ENCODE results near the gene CD180.

CD180 gene

DNA sequence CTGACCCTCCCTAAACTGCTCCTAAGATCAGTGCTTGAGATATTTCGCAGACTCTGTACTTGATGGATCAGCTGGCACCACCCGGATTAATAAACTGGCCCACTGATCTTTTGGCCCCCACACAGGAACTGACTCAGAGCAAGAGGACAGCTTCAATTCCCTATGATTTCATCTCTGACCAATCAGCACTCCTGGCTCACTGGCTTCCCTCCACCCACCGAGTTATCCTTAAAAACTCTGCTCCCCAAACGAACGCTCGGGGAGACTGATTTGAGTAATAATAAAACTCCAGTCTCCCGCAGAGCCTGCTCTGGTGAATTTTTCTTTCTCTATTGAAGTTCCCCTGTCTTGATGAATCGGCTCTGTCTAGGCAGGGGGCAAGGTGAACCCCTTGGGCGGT lies 36.5 kb upstream of the CD180 start:
- Histone ChIP-seq H3K9ac (ENCODE audit: low read depth, low read length) (no peak overlapping the region), H3K27me3 (ENCODE audit: control insufficient read depth, insufficient read depth, low read length) (peaks cover 7% of the 10 kb centered on the region), H3K36me3 (ENCODE audit: control insufficient read depth, insufficient read depth, low read length) (no peaks in the 10 kb centered on the region), H3K4me3 (ENCODE audit: low read depth, low read length) (no peak overlapping the region), H3K9me3 (ENCODE audit: control insufficient read depth, insufficient read depth, low read length) (no peaks in the 10 kb centered on the region), H3K4me1 (ENCODE audit: control insufficient read depth, insufficient read depth, low read length) (peaks cover 5% of the 10 kb centered on the region)

DNA sequence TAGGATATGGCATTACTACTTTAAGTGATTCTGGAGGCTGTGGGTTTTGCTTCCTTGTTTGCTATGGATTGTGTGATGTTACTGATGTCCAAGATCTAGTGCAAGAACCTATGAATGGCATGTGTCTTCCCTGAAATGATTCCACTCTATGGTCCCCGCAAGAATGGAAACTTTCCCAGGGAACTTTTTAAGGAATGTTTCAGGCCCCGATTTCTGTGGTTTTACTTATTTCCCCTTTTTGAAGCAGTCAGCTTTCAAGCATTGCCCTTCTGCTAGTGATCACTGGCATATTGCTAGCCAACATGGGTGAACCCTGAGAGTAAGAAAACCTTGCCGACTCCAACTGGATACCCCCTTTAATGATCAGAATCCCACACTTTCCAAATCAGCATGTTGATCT lies 26.6 kb upstream of the CD180 start:
- Histone ChIP-seq H3K9ac (ENCODE audit: low read depth, low read length) (no peak overlapping the region), H3K4me3 (ENCODE audit: low read depth, low read length) (no peak overlapping the region), H3K27me3 (ENCODE audit: control insufficient read depth, insufficient read depth, low read length) (no peaks in the 10 kb centered on the region), H3K4me1 (ENCODE audit: control insufficient read depth, insufficient read depth, low read length) (no peaks in the 10 kb centered on the region), H3K36me3 (ENCODE audit: control insufficient read depth, insufficient read depth, low read length) (no peaks in the 10 kb centered on the region), H3K9me3 (ENCODE audit: control insufficient read depth, insufficient read depth, low read length) (no peaks in the 10 kb centered on the region)

DNA sequence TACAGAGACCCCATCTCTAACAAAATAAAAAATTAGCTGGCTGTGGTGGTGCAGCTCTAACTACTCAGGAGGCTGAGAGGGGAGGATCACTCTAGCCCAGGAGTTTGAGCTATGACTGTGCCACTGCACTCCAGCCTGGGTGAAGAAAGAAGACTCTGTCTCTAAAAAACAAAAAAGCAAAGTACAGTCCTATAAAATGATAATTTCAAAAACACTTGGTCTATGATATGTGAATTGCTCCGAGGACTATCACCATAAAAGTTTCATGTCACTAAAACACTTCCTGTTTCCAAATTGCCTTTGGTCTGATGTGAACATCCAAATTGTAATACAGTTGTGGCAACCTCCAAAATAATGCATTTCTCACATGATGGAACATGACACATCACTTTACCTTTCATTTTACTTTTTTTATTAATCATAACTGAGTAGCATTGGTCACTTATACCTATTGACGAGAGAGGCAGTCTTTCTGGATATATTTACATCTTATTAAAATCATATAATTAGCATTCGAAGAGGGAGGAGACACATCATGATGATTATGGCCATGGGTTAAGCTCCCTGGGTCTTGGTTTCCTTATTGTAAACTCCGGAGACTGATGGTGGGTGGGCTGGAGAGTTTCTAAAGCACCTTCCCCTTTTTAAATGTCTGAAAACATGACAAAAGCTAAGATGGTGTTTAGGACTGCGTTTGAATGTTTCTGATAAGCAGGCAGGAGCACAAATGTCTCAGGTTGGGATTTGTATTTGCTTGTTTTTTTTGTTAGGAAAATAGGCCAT lies 25.8 kb upstream of the CD180 start:
- H3K36me3 ChIP-seq (ENCODE audit: control insufficient read depth, insufficient read depth, low read length): no peaks in the 10 kb centered on the region
- H3K27me3 ChIP-seq (ENCODE audit: control insufficient read depth, insufficient read depth, low read length): no peaks in the 10 kb centered on the region
- no peak overlapping the region for H3K4me3 ChIP-seq (ENCODE audit: low read depth, low read length)
- H3K9ac ChIP-seq (ENCODE audit: low read depth, low read length): no peak overlapping the region
- no peaks in the 10 kb centered on the region for H3K9me3 ChIP-seq (ENCODE audit: control insufficient read depth, insufficient read depth, low read length)
- H3K4me1 ChIP-seq (ENCODE audit: control insufficient read depth, insufficient read depth, low read length): no peaks in the 10 kb centered on the region

DNA sequence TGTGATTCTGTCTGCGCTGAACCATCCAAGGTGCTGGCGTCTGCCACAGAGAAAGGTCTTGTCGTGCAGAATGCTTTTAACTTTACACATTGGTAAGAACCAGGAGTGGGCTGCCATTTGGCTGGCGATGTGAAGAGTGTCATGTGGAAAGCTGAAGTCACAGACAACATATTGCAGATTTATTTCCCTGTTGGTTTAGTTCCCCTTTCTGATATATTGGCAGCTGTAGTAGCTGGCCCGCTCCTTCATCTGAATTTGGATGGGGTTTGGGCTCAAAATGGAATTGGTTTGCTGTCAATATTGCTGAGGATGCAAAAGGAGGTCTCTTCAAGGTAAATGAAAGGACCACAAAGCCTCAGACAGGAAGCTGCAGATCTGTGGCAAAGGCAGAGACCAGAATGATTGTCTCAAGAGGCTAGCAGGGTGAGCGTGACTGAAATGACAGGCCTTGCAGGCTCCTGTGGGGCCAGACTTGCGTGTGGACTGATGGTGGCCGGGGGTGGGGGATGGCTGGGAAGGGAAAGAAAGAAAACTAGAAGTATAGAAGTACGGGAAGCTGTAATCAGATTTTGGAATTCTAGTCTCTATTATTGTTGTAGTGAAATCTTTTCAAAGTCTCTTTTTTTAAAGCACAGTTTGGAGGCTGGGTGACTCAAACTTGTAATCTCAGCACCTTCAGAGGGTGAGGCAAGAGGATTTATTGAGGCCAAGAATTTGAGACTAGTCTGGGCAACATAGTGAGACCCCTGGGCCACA lies 25.1 kb upstream of the CD180 start:
- Histone ChIP-seq H3K4me1 (ENCODE audit: control insufficient read depth, insufficient read depth, low read length) (no peaks in the 10 kb centered on the region), H3K27me3 (ENCODE audit: control insufficient read depth, insufficient read depth, low read length) (no peaks in the 10 kb centered on the region), H3K9ac (ENCODE audit: low read depth, low read length) (no peak overlapping the region), H3K9me3 (ENCODE audit: control insufficient read depth, insufficient read depth, low read length) (no peaks in the 10 kb centered on the region), H3K36me3 (ENCODE audit: control insufficient read depth, insufficient read depth, low read length) (no peaks in the 10 kb centered on the region), H3K4me3 (ENCODE audit: low read depth, low read length) (no peak overlapping the region)

DNA sequence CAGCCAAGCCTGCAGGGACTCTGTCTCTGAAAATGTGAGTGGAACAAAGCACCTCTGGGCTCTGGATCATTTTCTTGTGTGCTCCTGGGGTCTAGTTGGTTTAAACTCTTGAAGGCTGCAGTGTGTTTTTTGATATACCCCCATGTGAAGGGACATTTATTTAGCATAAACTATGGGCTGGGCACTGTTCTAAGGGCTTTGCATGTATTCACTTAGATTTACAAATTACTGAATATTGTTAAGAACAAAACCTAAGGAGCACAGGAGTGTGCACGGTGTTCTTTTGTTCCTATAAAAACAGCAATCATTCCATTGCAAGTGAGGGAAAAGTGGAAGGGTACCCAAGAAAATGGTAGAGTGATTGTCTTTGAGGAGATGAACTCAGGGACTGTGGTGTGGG lies 20.0 kb upstream of the CD180 start:
- Histone ChIP-seq H3K36me3 (ENCODE audit: control insufficient read depth, insufficient read depth, low read length) (no peaks in the 10 kb centered on the region), H3K4me1 (ENCODE audit: control insufficient read depth, insufficient read depth, low read length) (no peaks in the 10 kb centered on the region), H3K4me3 (ENCODE audit: low read depth, low read length) (no peak overlapping the region), H3K9ac (ENCODE audit: low read depth, low read length) (no peak overlapping the region), H3K27me3 (ENCODE audit: control insufficient read depth, insufficient read depth, low read length) (no peaks in the 10 kb centered on the region), H3K9me3 (ENCODE audit: control insufficient read depth, insufficient read depth, low read length) (no peaks in the 10 kb centered on the region)

DNA sequence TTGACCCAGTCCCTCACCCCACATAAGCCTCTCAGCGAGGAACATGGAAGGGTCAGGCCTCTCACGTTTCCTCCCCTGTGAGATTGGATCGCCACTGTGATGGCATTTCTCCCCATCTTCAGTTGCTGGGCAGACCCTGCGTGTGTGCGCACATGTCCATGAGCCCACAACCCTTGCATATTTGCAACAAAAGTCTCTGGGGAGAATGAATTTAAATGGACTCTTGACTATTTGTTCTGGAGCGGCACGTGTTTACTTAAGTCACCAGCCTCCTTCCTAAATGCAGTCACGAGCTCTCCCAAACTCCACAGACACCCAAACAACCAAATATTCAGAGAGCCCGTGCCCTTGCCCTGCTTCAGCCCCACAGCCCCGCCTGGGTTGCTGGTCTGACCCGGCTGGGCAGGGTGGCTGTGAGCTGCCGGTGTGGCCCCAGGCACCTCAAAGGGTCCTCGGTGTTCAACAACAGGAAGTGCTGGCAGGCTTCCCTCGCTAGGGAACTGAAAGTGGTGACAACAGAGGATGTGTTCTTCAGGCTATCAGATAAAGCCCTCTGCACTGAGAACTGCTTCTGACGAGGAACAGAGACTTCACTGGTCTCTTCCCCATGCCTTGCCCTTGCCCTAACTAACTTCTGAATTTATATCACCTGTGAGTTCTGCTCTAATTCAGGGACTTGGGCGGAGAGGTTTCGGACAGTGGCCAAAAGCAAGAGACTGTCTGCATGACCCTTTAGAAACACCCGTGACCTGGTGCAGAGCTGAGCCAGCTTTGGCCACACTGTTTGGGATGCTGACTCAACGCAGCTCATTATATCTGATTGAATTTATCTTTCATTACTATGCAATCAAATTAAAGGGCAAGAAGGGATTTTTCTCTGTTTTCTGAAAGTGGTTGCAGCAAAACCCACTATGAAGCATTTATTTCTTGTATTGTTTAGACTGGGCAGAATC lies 19.2 kb upstream of the CD180 start:
- Histone ChIP-seq H3K9ac (ENCODE audit: low read depth, low read length) (no peak overlapping the region), H3K9me3 (ENCODE audit: control insufficient read depth, insufficient read depth, low read length) (no peaks in the 10 kb centered on the region), H3K27me3 (ENCODE audit: control insufficient read depth, insufficient read depth, low read length) (no peaks in the 10 kb centered on the region), H3K36me3 (ENCODE audit: control insufficient read depth, insufficient read depth, low read length) (no peaks in the 10 kb centered on the region), H3K4me1 (ENCODE audit: control insufficient read depth, insufficient read depth, low read length) (no peaks in the 10 kb centered on the region), H3K4me3 (ENCODE audit: low read depth, low read length) (no peak overlapping the region)

DNA sequence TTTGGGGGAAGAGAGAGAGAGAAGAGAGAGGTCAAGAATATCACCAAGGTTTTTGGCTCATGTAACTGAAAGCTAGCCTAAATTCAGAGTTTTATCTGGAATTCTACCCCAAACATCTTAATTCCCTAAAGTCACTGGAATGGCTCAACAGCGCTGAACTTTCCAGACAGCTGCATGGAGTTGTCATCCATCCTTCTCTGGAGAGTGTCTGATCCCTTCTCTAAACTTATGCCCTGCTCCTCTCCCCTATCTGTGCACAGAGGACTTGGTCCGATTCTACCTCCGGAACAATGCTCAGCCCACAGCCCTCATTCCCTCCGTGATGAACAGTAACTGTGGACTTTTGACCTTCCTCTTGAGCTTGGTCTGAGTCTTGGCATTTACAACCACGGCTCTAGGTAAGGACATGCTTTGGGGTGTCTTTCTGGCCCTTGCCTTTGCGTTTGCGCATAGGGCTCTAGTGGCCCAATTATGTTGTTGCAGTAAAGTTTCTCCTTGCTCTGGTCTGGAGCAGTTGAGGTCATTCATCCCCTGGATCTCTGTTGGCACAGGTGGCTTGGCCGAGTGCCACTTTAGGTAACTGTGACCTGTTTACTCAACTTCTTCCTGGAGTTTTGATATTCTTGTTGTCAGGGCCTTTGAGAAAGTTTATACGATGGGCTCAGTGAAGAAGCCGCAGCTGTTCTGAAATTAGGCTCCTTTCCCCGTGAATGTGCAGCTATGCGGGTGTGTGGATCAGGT lies 18.3 kb upstream of the CD180 start:
- H3K4me1 ChIP-seq (ENCODE audit: control insufficient read depth, insufficient read depth, low read length): no peaks in the 10 kb centered on the region
- H3K36me3 ChIP-seq (ENCODE audit: control insufficient read depth, insufficient read depth, low read length): no peaks in the 10 kb centered on the region
- no peak overlapping the region for H3K9ac ChIP-seq (ENCODE audit: low read depth, low read length)
- H3K9me3 ChIP-seq (ENCODE audit: control insufficient read depth, insufficient read depth, low read length): no peaks in the 10 kb centered on the region
- H3K27me3 ChIP-seq (ENCODE audit: control insufficient read depth, insufficient read depth, low read length): peaks cover 1% of the 10 kb centered on the region
- H3K4me3 ChIP-seq (ENCODE audit: low read depth, low read length): no peak overlapping the region

DNA sequence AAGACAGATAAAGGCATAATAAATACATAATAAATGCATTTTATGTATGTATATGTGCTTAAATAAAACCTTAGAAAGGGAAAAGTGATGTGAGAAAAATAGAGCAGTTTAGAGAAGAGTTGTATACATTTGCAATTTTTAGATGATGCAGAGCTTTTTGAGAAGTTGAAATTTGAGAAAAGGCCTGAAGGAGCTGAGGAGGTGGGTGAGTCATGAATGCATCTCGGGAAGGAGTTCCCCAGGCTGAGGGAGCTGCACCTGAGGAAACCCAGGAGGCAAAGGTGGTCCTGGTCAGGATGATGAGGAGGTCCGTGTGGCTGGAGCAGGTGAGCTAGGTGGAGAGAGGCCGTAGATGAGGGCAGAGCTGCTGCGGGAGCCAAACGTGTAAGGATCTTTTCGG lies 17.4 kb upstream of the CD180 start:
- no peak overlapping the region for H3K9ac ChIP-seq (ENCODE audit: low read depth, low read length)
- no peaks in the 10 kb centered on the region for H3K9me3 ChIP-seq (ENCODE audit: control insufficient read depth, insufficient read depth, low read length)
- no peaks in the 10 kb centered on the region for H3K36me3 ChIP-seq (ENCODE audit: control insufficient read depth, insufficient read depth, low read length)
- H3K4me1 ChIP-seq (ENCODE audit: control insufficient read depth, insufficient read depth, low read length): no peaks in the 10 kb centered on the region
- peaks cover 3% of the 10 kb centered on the region for H3K27me3 ChIP-seq (ENCODE audit: control insufficient read depth, insufficient read depth, low read length)
- no peak overlapping the region for H3K4me3 ChIP-seq (ENCODE audit: low read depth, low read length)

DNA sequence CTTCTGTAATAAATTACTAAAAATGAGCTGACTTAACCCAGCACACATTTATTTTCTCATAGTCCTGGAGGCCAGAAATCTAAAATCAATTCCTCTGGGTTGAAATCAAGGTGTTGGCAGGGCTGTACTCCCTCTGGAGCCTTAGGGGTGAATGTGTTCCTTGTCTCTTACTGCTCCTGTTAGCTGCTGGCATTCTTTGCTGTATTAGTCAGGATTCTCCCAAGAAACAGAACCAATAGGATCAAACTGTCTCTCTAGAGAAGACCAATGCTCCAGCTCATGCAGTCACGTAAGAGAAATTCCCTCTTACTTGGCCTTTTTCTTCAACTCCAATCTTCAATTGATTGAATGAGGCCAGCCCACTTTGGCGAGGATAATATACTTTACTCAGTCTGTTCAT lies 15.3 kb upstream of the CD180 start:
- Histone ChIP-seq H3K27me3 (ENCODE audit: control insufficient read depth, insufficient read depth, low read length) (peaks cover 3% of the 10 kb centered on the region), H3K9ac (ENCODE audit: low read depth, low read length) (no peak overlapping the region), H3K36me3 (ENCODE audit: control insufficient read depth, insufficient read depth, low read length) (no peaks in the 10 kb centered on the region), H3K9me3 (ENCODE audit: control insufficient read depth, insufficient read depth, low read length) (no peaks in the 10 kb centered on the region), H3K4me1 (ENCODE audit: control insufficient read depth, insufficient read depth, low read length) (no peaks in the 10 kb centered on the region), H3K4me3 (ENCODE audit: low read depth, low read length) (no peak overlapping the region)

DNA sequence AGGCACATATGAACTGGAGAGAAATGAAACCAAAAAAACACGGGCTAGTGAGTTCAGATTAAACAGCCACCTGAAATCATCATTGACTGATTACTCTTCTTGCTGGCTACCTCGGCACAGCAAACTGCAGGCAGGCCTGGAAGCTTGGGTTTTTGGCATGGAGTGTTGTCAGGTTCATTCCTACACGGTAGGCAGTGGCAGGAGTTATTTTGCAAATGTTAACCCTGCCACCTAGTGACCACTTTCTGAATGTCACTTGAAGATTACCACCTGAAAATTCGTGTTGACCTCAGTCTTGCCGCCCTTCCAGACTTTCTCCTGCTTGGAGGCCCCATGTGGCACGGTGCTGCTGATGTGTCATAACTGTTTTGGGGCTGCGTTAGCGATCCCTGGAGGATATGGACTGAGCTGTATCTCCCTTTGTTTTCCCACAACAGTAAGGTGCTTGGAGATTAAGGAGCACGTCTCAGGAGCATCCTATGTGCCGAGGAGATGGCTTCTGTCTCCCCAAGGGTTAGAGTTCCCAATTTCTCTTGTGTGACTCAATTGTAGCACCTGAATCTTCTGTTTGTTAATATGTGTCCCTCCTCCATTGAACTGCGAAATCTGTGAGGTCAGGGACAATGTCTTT lies 12.7 kb upstream of the CD180 start:
- Histone ChIP-seq H3K4me1 (ENCODE audit: control insufficient read depth, insufficient read depth, low read length) (no peaks in the 10 kb centered on the region), H3K9ac (ENCODE audit: low read depth, low read length) (no peak overlapping the region), H3K36me3 (ENCODE audit: control insufficient read depth, insufficient read depth, low read length) (no peaks in the 10 kb centered on the region), H3K9me3 (ENCODE audit: control insufficient read depth, insufficient read depth, low read length) (no peaks in the 10 kb centered on the region), H3K27me3 (ENCODE audit: control insufficient read depth, insufficient read depth, low read length) (peaks cover 3% of the 10 kb centered on the region), H3K4me3 (ENCODE audit: low read depth, low read length) (no peak overlapping the region)

DNA sequence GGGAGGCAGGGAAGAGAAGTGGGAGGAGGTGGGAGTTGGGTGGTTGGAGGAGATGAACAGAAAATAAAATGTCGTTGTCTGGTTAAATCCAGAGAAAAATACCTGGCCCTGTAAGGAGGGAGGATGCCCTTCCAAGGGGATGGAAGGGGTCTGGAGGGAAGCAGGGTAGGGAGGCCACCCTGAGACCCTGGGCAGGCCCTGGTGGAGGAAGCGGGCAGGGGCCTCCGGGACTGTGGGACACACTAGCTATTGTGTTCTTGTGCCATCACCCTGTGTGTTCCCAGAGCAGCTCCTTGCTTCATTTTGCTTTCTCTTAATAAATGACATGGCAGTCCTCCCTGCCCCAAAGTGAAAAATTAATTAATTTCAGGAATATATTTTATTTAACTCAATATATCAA lies 11.8 kb upstream of the CD180 start:
- H3K4me1 ChIP-seq (ENCODE audit: control insufficient read depth, insufficient read depth, low read length): no peaks in the 10 kb centered on the region
- no peak overlapping the region for H3K9ac ChIP-seq (ENCODE audit: low read depth, low read length)

More for the DNA sequence above, 11.8 kb upstream of the CD180 start:
- Histone ChIP-seq H3K9me3 (ENCODE audit: control insufficient read depth, insufficient read depth, low read length) (no peaks in the 10 kb centered on the region), H3K27me3 (ENCODE audit: control insufficient read depth, insufficient read depth, low read length) (peaks cover 3% of the 10 kb centered on the region), H3K4me3 (ENCODE audit: low read depth, low read length) (no peak overlapping the region), H3K36me3 (ENCODE audit: control insufficient read depth, insufficient read depth, low read length) (no peaks in the 10 kb centered on the region)
